ENCODE results near the gene PLXNA4.

GRCh38 chr7:132225216-132226030 is 350.8 kb downstream of the PLXNA4 start:
- TF ChIP-seq CTCF (IDR thresholded peaks at IDR 0.05; ENCODE audit: low read length), result no peak
- no peak for TF ChIP-seq EZH2 (IDR thresholded peaks at IDR 0.05; ENCODE audit: borderline replicate concordance, low read length)
